A673 (cell line): ENCODE results near the gene TTC22.

Experiments
- EZH2 ChIP-seq: fragments of 200-600 bp; sonication (generic); IDR thresholded peaks from 2 replicates; pipeline ENCODE4 v1.6.1; 2017; ENCODE audit warnings: borderline replicate concordance, low read depth, mild to moderate bottlenecking, mixed read lengths, antibody characterized with exemption, low read length; ENCODE audit not compliant: poor library complexity, severe bottlenecking
- TF ChIP-seq, protein P1 (sequence below): fragments of 300-800, 200-600 bp; sonication (generic); conservative IDR thresholded peaks from 2 replicates; pipeline ENCODE4 v1.5.1; 2017; ENCODE audit warnings: low read depth, mild to moderate bottlenecking, antibody characterized with exemption, low read length, moderate library complexity, mixed read lengths

DNA sequence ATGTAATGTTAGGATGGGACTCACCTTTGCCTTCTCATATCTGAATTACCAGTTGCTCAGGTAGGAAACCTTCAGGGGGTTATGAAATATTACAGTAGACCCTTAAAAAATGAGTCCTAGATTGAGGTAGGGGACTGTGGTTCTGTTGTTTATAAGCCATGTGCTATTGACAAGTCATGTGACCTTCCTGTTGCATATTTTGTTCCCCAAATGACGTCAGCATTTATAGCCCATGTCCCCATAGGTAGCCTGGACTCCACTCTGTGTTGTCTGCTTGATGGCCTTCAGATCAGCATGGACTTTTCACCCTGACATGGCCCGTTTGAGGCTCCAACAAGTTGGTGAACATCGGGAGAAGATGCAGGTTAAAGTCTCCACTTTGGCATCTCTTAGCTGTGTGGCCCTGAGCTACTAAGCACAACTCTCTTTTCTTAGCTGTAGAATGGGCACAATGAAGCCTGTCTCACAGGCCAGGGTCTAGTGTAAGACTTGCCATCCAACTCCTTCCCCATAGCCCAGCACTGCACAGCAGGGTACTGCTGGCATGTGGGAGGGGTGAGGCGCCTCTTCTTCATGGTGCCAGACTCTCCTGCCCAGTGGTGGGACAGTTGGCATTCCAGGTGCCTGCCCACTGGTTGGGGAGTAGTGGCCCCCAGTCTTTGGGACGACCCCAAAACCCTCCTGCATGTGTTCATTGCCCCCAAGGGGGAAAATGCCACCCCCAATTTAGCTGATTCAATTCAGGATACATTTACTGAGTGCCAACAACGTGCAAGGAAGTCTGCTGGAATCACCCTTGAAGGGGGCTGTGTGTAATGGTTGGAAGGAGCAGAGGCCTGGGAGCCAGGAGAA is 36.1 kb upstream of the TTC22 start:
- TF ChIP-seq, protein P1, sequence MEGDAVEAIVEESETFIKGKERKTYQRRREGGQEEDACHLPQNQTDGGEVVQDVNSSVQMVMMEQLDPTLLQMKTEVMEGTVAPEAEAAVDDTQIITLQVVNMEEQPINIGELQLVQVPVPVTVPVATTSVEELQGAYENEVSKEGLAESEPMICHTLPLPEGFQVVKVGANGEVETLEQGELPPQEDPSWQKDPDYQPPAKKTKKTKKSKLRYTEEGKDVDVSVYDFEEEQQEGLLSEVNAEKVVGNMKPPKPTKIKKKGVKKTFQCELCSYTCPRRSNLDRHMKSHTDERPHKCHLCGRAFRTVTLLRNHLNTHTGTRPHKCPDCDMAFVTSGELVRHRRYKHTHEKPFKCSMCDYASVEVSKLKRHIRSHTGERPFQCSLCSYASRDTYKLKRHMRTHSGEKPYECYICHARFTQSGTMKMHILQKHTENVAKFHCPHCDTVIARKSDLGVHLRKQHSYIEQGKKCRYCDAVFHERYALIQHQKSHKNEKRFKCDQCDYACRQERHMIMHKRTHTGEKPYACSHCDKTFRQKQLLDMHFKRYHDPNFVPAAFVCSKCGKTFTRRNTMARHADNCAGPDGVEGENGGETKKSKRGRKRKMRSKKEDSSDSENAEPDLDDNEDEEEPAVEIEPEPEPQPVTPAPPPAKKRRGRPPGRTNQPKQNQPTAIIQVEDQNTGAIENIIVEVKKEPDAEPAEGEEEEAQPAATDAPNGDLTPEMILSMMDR = no peak
- TF ChIP-seq EZH2 = no peak
